HepG2 (cell line): ENCODE measurements around the gene GPC6. TPM values are rescaled to one million over a fixed set of nuclear protein-coding genes. Genes with fewer than 3 reads are reported as not detected.

Experiments
- ATAC-seq: fragments of 200-7000 bp; cut with Tn5 transposase; 3 replicates; pipeline ENCODE4 v1.9.1; 2020; ENCODE audit warnings: mild to moderate bottlenecking, moderate library complexity
- BruUV-seq: library from RNA; stranded (reverse); fragments of 400-500 nt; replicated peaks from 2 replicates; lab custom pipeline; 2021; lab: Mats Ljungman, UMichigan
- CTCF ChIA-PET: fragments of 300-600 bp; formaldehyde crosslinking; extraction: SDS; loops from one replicate; lab custom pipeline; 2021; ENCODE audit warnings: low total read pairs, inconsistent platforms, low intra/inter-chr PET ratio; lab: Yijun Ruan, JAX
- POLR2A ChIA-PET: fragments of 350-600 bp; sonication (Branson Sonifier 250); formaldehyde crosslinking; loops from one replicate; lab custom pipeline; 2020; ENCODE audit warnings: antibody characterized with exemption, inconsistent platforms; lab: Yijun Ruan, JAX
- DNase-seq: peaks from one replicate; pipeline ENCODE4 v3.0.0-alpha.2; 2015; ENCODE audit warnings: low spot score
- FAIRE-seq: peaks from 3 replicates; lab custom pipeline; 2011; peaks lifted over from hg19 to GRCh38; lab: Jason Lieb, UNC
- H2AFZ ChIP-seq: one replicate; pipeline ENCODE4 v1.6.1; 2011; ENCODE audit warnings: low read length, inconsistent platforms
- H3K27ac ChIP-seq: fragments of 300-600 bp; 3 replicates; pipeline ENCODE4 v1.8.0; 2011; ENCODE audit warnings: mixed run types, mild to moderate bottlenecking, mixed read lengths, low read length, inconsistent platforms; ENCODE audit not compliant: insufficient read depth; ENCODE audit errors: extremely low read length
- H3K27me3 ChIP-seq, 2 experiments: fragments of 200-600 bp in 1 of 2; 2 replicates in 1 of 2; 3 replicates in 1 of 2; pipeline versions ENCODE4 v1.6.0 to v1.8.0; 2011; ENCODE audit warnings: low read length in 2 of 2, mild to moderate bottlenecking in 2 of 2, moderate library complexity in 2 of 2, inconsistent platforms in 1 of 2; ENCODE audit not compliant: insufficient read depth in 2 of 2, control insufficient read depth in 1 of 2
- H3K36me3 ChIP-seq, 2 experiments: fragments of 200-600 bp in 1 of 2; replicated peaks in 1 of 2; 2 replicates in 1 of 2; 3 replicates in 1 of 2; pipeline versions ENCODE4 v1.5.1 to v1.8.0; 2011; ENCODE audit warnings: low read length in 2 of 2, inconsistent platforms in 1 of 2; ENCODE audit not compliant: insufficient read depth in 2 of 2, control insufficient read depth in 1 of 2
- H3K4me1 ChIP-seq: 2 replicates; pipeline ENCODE4 v1.5.1; 2012; ENCODE audit warnings: low read length, inconsistent platforms; ENCODE audit not compliant: insufficient read depth
- H3K4me2 ChIP-seq: 2 replicates; pipeline ENCODE4 v1.6.0; 2011; ENCODE audit warnings: low read depth, low read length, inconsistent platforms
- H3K4me3 ChIP-seq, 3 experiments: fragments of 200-600 bp in 1 of 3; sonication (generic), shearing (Covaris generic) in 1 of 3; replicated peaks in 1 of 3; 2 replicates each; pipeline ENCODE4 v1.5.1; 2011 to 2016; ENCODE audit warnings: low read length in 3 of 3, inconsistent platforms in 2 of 3, low read depth in 2 of 3, mild to moderate bottlenecking in 2 of 3, control low read depth in 1 of 3, mixed read lengths in 1 of 3; ENCODE audit not compliant: insufficient read depth in 1 of 3
- H3K79me2 ChIP-seq: one replicate; pipeline ENCODE4 v1.6.1; 2011; ENCODE audit warnings: low read length, inconsistent platforms; ENCODE audit not compliant: insufficient read depth
- H3K9ac ChIP-seq: 2 replicates; pipeline ENCODE4 v1.6.0; 2011; ENCODE audit warnings: mild to moderate bottlenecking, low read depth, low read length, inconsistent platforms; ENCODE audit not compliant: insufficient read depth
- H3K9me3 ChIP-seq: 2 replicates; pipeline ENCODE4 v1.5.1; 2012; ENCODE audit warnings: mild to moderate bottlenecking, low read length
- H4K20me1 ChIP-seq: 2 replicates; pipeline ENCODE4 v1.6.0; 2011; ENCODE audit warnings: inconsistent platforms, mild to moderate bottlenecking, low read length, moderate library complexity; ENCODE audit not compliant: insufficient read depth
- ARID5B ChIP-seq: IDR thresholded peaks from 2 replicates; pipeline ENCODE4 v1.4.0; 2020; ENCODE audit warnings: mild to moderate bottlenecking, missing genetic modification reagents
- BRF2 ChIP-seq: sonication (generic); formaldehyde crosslinking; IDR thresholded peaks from 2 replicates; pipeline ENCODE4 v1.8.1; 2022; ENCODE audit warnings: mild to moderate bottlenecking, missing genetic modification reagents
- GFI1 ChIP-seq: sonication (generic); formaldehyde crosslinking; IDR thresholded peaks from 2 replicates; pipeline ENCODE4 v1.5.0; 2020; ENCODE audit warnings: missing genetic modification reagents, mild to moderate bottlenecking, borderline replicate concordance
- HMGXB3 ChIP-seq: sonication (generic); formaldehyde crosslinking; IDR thresholded peaks from 2 replicates; pipeline ENCODE4 v1.4.0; 2020; ENCODE audit warnings: missing genetic modification reagents, borderline replicate concordance
- POGZ ChIP-seq: sonication (generic); formaldehyde crosslinking; IDR thresholded peaks from 2 replicates; pipeline ENCODE4 v1.4.0; 2020; ENCODE audit warnings: mild to moderate bottlenecking, missing genetic modification reagents
- SNAI1 ChIP-seq: sonication (generic); formaldehyde crosslinking; IDR thresholded peaks from 2 replicates; pipeline ENCODE4 v1.5.0; 2020; ENCODE audit warnings: mild to moderate bottlenecking, missing genetic modification reagents, borderline replicate concordance
- ZBED4 ChIP-seq: sonication (generic); formaldehyde crosslinking; IDR thresholded peaks from 2 replicates; pipeline ENCODE4 v1.4.0; 2020; ENCODE audit warnings: missing genetic modification reagents, borderline replicate concordance
- ZNF143 ChIP-seq: sonication (generic); formaldehyde crosslinking; IDR thresholded peaks from 2 replicates; pipeline ENCODE4 v1.4.0; 2020; ENCODE audit warnings: missing genetic modification reagents
- ZNF784 ChIP-seq: sonication (generic); formaldehyde crosslinking; IDR thresholded peaks from 2 replicates; pipeline ENCODE4 v1.5.1; 2020; ENCODE audit warnings: missing genetic modification reagents, mild to moderate bottlenecking, borderline replicate concordance
- WGBS: methylation state at CpG from one replicate; pipeline ENCODE4 v1.1.6; 2017; ENCODE audit warnings: low lambda C conversion rate; 5-methylcytosine and 5-hydroxymethylcytosine counted together
- in situ Hi-C: cut with HindIII; loops from 2 replicates; pipeline ENCODE4 v1.10.0; 2017; ENCODE audit warnings: low pct_unique_long_range_greater_than_20kb; ENCODE audit not compliant: extremely low pct_ligation_motif_present
- intact Hi-C: fragments of 100-400 bp; cut with micrococcal nuclease; formaldehyde crosslinking; loops from one replicate; pipeline ENCODE4 v1.10.0; 2022; ENCODE audit not compliant: unreplicated experiment
- polyA plus RNA-seq, 8 experiments: library from polyadenylated mRNA; depleted of rRNA in 3 of 8; stranded (reverse) in 7 of 8; unstranded in 1 of 8; fragments of >200 nt; fragmentation: Illumina TruSeq in 4 of 8; extraction: Trizol in 4 of 8; gene quantifications; 2 replicates each; pipeline versions ENCODE4 v1.2.1 to v1.2.3, GENCODE V29; 2011 to 2016; ENCODE audit warnings: low read depth in 4 of 8, missing spikeins in 1 of 8, mixed read lengths in 1 of 8; ENCODE audit not compliant: insufficient read depth in 1 of 8
- total RNA-seq, 5 experiments: library from RNA; depleted of rRNA; stranded (reverse); fragments of >200 nt; fragmentation: Illumina TruSeq; extraction: Trizol; gene quantifications; 2 replicates each; pipeline ENCODE4 v1.2.3, GENCODE V29; 2016; ENCODE audit warnings: low read depth in 1 of 5

The GPC6 gene
- total and polyA plus RNA-seq, 2 of the 13 experiments (the other 11 are each of a cell fraction or from before 2014, with no cell fraction given): 24.5 to 33.9 TPM

- no peaks in the 10 kb centered on the region for H3K36me3 ChIP-seq
- no peaks in the 10 kb centered on the region for H3K79me2 ChIP-seq
- H4K20me1 ChIP-seq: no peaks in the 10 kb centered on the region
- no peaks in the 10 kb centered on the region for H3K27me3 ChIP-seq
- WGBS: 98% methylated on average over 3 of the region's 3 CpGs
- no peak overlapping the region for H3K9ac ChIP-seq
- no peak overlapping the region for H2AFZ ChIP-seq
- no peak overlapping the region for H3K27ac ChIP-seq
- BruUV-seq: no TSS peak
- H3K9me3 ChIP-seq: no peaks in the 10 kb centered on the region
- POLR2A ChIA-PET: no interaction called here
- H3K4me3 ChIP-seq: no peak overlapping the region
- in situ Hi-C loops (no loop called here), intact Hi-C loops (no loop called here)
- ATAC-seq (no peak), DNase-seq (no peak), FAIRE-seq (no peak)
- CTCF ChIA-PET: no interaction called here
- no peak overlapping the region for H3K4me2 ChIP-seq
- no peaks in the 10 kb centered on the region for H3K4me1 ChIP-seq
- TF ChIP-seq ZBED4 (no peak), BRF2 (CRISPR knock-in tag) (no peak), POGZ (CRISPR knock-in tag) (no peak), SNAI1 (CRISPR knock-in tag) (no peak), ARID5B (no peak), ZNF143 (CRISPR knock-in tag) (no peak), HMGXB3 (CRISPR knock-in tag) (no peak), ZNF784 (CRISPR knock-in tag) (no peak), GFI1 (CRISPR knock-in tag) (no peak)
These were observed 640.9 kb downstream of the GPC6 start for GRCh38 chr13:93867481-93867880.
